Measurements from ENCODE around the gene ZNF557. TPM values are rescaled to one million over a fixed set of nuclear protein-coding genes. Genes with fewer than 3 reads are reported as not detected.

The ZNF557 gene
- total and polyA plus RNA-seq, 10 of the 15 experiments (the other 5 are each of a cell fraction or from before 2014, with no cell fraction given), result 3.9 to 12.1 (median 9.0) TPM

GRCh38 chr19:7069042-7069903, at the start of gene ZNF557 (continued):
- TF ChIP-seq CEBPZ (IDR thresholded peaks at IDR 0.05; ENCODE audit: low read depth, low read length) (no peak), SUPT20H (IDR thresholded peaks at IDR 0.05; ENCODE audit: borderline replicate concordance, control insufficient read depth, low read depth, low read length) (no peak), STAT1 (conservative IDR thresholded peaks at IDR 0.05) (peak; percentile 89; the same call in 1 of the 2 replicates), SUZ12 (IDR thresholded peaks at IDR 0.05; ENCODE audit: unreplicated experiment) (no peak), NR2C1 (IDR thresholded peaks at IDR 0.05) (peak; percentile 55), EED (IDR thresholded peaks at IDR 0.05; ENCODE audit: low read depth) (peak; percentile 26; the same call in 1 of the 2 replicates), TCF12 (IDR thresholded peaks at IDR 0.05; ENCODE audit: low read depth, low read length) (peak; percentile 12; the same call in 1 of the 2 replicates), NR2C2 (IDR thresholded peaks at IDR 0.05; ENCODE audit: borderline replicate concordance, control insufficient read depth, insufficient read length, low read depth) (no peak), ASH2L (IDR thresholded peaks at IDR 0.05; ENCODE audit: borderline replicate concordance, low read depth) (0 out of 2 replicates have a peak, but pooled peaks have one; percentile 69), RELB (IDR thresholded peaks at IDR 0.05; ENCODE audit: low read depth) (peak; percentile 54; the same call in 1 of the 2 replicates), MEF2B (IDR thresholded peaks at IDR 0.05; ENCODE audit: partially characterized antibody, poor library complexity, severe bottlenecking) (peak; percentile 52), CEBPB (IDR thresholded peaks at IDR 0.05; ENCODE audit: borderline replicate concordance in 1 of 2, low read depth in 2 of 2, low read length in 2 of 2) (no peak), BHLHE40 (IDR thresholded peaks at IDR 0.05; ENCODE audit: borderline replicate concordance in 1 of 2, low read depth in 2 of 2, low read length in 1 of 2) (peak in 1 of 2 experiments; percentile 50; a peak in 1 of 4 replicates), NR2F1 (conservative IDR thresholded peaks at IDR 0.05) (no peak), ZZZ3 (IDR thresholded peaks at IDR 0.05; ENCODE audit: control insufficient read depth, insufficient read length, low read depth) (no peak), ZBED1 (IDR thresholded peaks at IDR 0.05; ENCODE audit: borderline replicate concordance) (no peak), MXI1 (IDR thresholded peaks at IDR 0.05; ENCODE audit: low read depth, low read length) (peak; percentile 56), LARP7 (IDR thresholded peaks at IDR 0.05) (peak; percentile 64; the same call in 1 of the 2 replicates), PAX8 (IDR thresholded peaks at IDR 0.05) (no peak), SPI1 (IDR thresholded peaks at IDR 0.05; ENCODE audit: borderline replicate concordance, insufficient read depth, low read depth, low read length) (no peak; the same call in none of the 2 replicates), TBL1XR1 (IDR thresholded peaks at IDR 0.05; ENCODE audit: low read depth, low read length) (no peak; the same call in 1 of the 2 replicates), MLLT1 (IDR thresholded peaks at IDR 0.05) (no peak), NBN (IDR thresholded peaks at IDR 0.05) (peak; percentile 72)
